GM23248 (cell line): Measurements from ENCODE around the gene PRKCSH.

Source experiments
- EZH2 ChIP-seq: fragments of 200-600 bp; sonication (generic); IDR thresholded peaks from 2 replicates; pipeline ENCODE4 v1.6.1; 2018; ENCODE audit warnings: antibody characterized with exemption, mild to moderate bottlenecking; ENCODE audit not compliant: insufficient read depth, poor library complexity, severe bottlenecking
- EZH2phosphoT487 ChIP-seq: fragments of 200-600 bp; sonication (generic); IDR thresholded peaks from 2 replicates; pipeline ENCODE4 v1.6.1; 2018; ENCODE audit warnings: antibody characterized with exemption, moderate library complexity, mild to moderate bottlenecking, low read depth; ENCODE audit not compliant: insufficient read depth

- TF ChIP-seq EZH2 = no peak
- no peak for TF ChIP-seq EZH2phosphoT487
These were observed 24.8 kb downstream of the PRKCSH start for GRCh38 chr19:11460207-11460606.
